HepG2 (cell line): ENCODE results near the gene EEIG1. TPM values are rescaled to one million over a fixed set of nuclear protein-coding genes. Genes with fewer than 3 reads are reported as not detected.
A peak's percentile ranks its signal among the peaks of the same experiment; 100 is the strongest.

Experiments
- ATAC-seq: fragments of 200-7000 bp; cut with Tn5 transposase; 3 replicates; pipeline ENCODE4 v1.9.1; 2020; ENCODE audit warnings: mild to moderate bottlenecking, moderate library complexity
- BruUV-seq: library from RNA; stranded (reverse); fragments of 400-500 nt; replicated peaks from 2 replicates; lab custom pipeline; 2021; lab: Mats Ljungman, UMichigan
- CTCF ChIA-PET: fragments of 300-600 bp; formaldehyde crosslinking; extraction: SDS; loops from one replicate; lab custom pipeline; 2021; ENCODE audit warnings: low total read pairs, inconsistent platforms, low intra/inter-chr PET ratio; lab: Yijun Ruan, JAX
- POLR2A ChIA-PET: fragments of 350-600 bp; sonication (Branson Sonifier 250); formaldehyde crosslinking; loops from one replicate; lab custom pipeline; 2020; ENCODE audit warnings: antibody characterized with exemption, inconsistent platforms; lab: Yijun Ruan, JAX
- DNase-seq: peaks from one replicate; pipeline ENCODE4 v3.0.0-alpha.2; 2015; ENCODE audit warnings: low spot score
- FAIRE-seq: peaks from 3 replicates; lab custom pipeline; 2011; peaks lifted over from hg19 to GRCh38; lab: Jason Lieb, UNC
- H2AFZ ChIP-seq: one replicate; pipeline ENCODE4 v1.6.1; 2011; ENCODE audit warnings: low read length, inconsistent platforms
- H3K27ac ChIP-seq: fragments of 300-600 bp; 3 replicates; pipeline ENCODE4 v1.8.0; 2011; ENCODE audit warnings: mixed run types, mild to moderate bottlenecking, mixed read lengths, low read length, inconsistent platforms; ENCODE audit not compliant: insufficient read depth; ENCODE audit errors: extremely low read length
- H3K27me3 ChIP-seq, 2 experiments: fragments of 200-600 bp in 1 of 2; 2 replicates in 1 of 2; 3 replicates in 1 of 2; pipeline versions ENCODE4 v1.6.0 to v1.8.0; 2011; ENCODE audit warnings: low read length in 2 of 2, mild to moderate bottlenecking in 2 of 2, moderate library complexity in 2 of 2, inconsistent platforms in 1 of 2; ENCODE audit not compliant: insufficient read depth in 2 of 2, control insufficient read depth in 1 of 2
- H3K36me3 ChIP-seq, 2 experiments: fragments of 200-600 bp in 1 of 2; replicated peaks in 1 of 2; 2 replicates in 1 of 2; 3 replicates in 1 of 2; pipeline versions ENCODE4 v1.5.1 to v1.8.0; 2011; ENCODE audit warnings: low read length in 2 of 2, inconsistent platforms in 1 of 2; ENCODE audit not compliant: insufficient read depth in 2 of 2, control insufficient read depth in 1 of 2
- H3K4me1 ChIP-seq: 2 replicates; pipeline ENCODE4 v1.5.1; 2012; ENCODE audit warnings: low read length, inconsistent platforms; ENCODE audit not compliant: insufficient read depth
- H3K4me2 ChIP-seq: 2 replicates; pipeline ENCODE4 v1.6.0; 2011; ENCODE audit warnings: low read depth, low read length, inconsistent platforms
- H3K4me3 ChIP-seq, 3 experiments: fragments of 200-600 bp in 1 of 3; sonication (generic), shearing (Covaris generic) in 1 of 3; replicated peaks in 1 of 3; 2 replicates each; pipeline ENCODE4 v1.5.1; 2011 to 2016; ENCODE audit warnings: low read length in 3 of 3, inconsistent platforms in 2 of 3, low read depth in 2 of 3, mild to moderate bottlenecking in 2 of 3, control low read depth in 1 of 3, mixed read lengths in 1 of 3; ENCODE audit not compliant: insufficient read depth in 1 of 3
- H3K79me2 ChIP-seq: one replicate; pipeline ENCODE4 v1.6.1; 2011; ENCODE audit warnings: low read length, inconsistent platforms; ENCODE audit not compliant: insufficient read depth
- H3K9ac ChIP-seq: 2 replicates; pipeline ENCODE4 v1.6.0; 2011; ENCODE audit warnings: mild to moderate bottlenecking, low read depth, low read length, inconsistent platforms; ENCODE audit not compliant: insufficient read depth
- H3K9me3 ChIP-seq: 2 replicates; pipeline ENCODE4 v1.5.1; 2012; ENCODE audit warnings: mild to moderate bottlenecking, low read length
- H4K20me1 ChIP-seq: 2 replicates; pipeline ENCODE4 v1.6.0; 2011; ENCODE audit warnings: inconsistent platforms, mild to moderate bottlenecking, low read length, moderate library complexity; ENCODE audit not compliant: insufficient read depth
- CREM ChIP-seq, 2 experiments: sonication (generic) in 1 of 2; formaldehyde crosslinking in 1 of 2; IDR thresholded peaks; 2 replicates each; pipeline versions ENCODE4 v1.4.0 to v1.6.1; 2016 to 2020; ENCODE audit warnings: antibody characterized with exemption in 1 of 2, mild to moderate bottlenecking in 1 of 2, missing genetic modification reagents in 1 of 2
- KLF15 ChIP-seq: sonication (generic); formaldehyde crosslinking; IDR thresholded peaks from 2 replicates; pipeline ENCODE4 v1.8.1; 2023; ENCODE audit warnings: borderline replicate concordance, mild to moderate bottlenecking, inconsistent platforms, missing genetic modification reagents, mixed read lengths
- MYNN ChIP-seq: sonication (generic); formaldehyde crosslinking; IDR thresholded peaks from 2 replicates; pipeline ENCODE4 v1.4.0; 2020; ENCODE audit warnings: mild to moderate bottlenecking, low read depth, missing genetic modification reagents
- NBN ChIP-seq: fragments of 450-650 bp; conservative IDR thresholded peaks from 2 replicates; pipeline ENCODE4 v1.6.1; 2017
- NR2C2 ChIP-seq: sonication (generic); formaldehyde crosslinking; IDR thresholded peaks from 2 replicates; pipeline ENCODE4 v1.4.0; 2020; ENCODE audit warnings: missing genetic modification reagents, mild to moderate bottlenecking, moderate library complexity, borderline replicate concordance
- NR2F6 ChIP-seq, 2 experiments: IDR thresholded peaks; 2 replicates each; pipeline ENCODE4 v1.6.1; 2016; ENCODE audit warnings: antibody characterized with exemption in 1 of 2, mild to moderate bottlenecking in 1 of 2
- ZBTB3 ChIP-seq: sonication (generic); formaldehyde crosslinking; IDR thresholded peaks from 2 replicates; pipeline ENCODE4 v1.4.0; 2020; ENCODE audit warnings: low read depth, mild to moderate bottlenecking, moderate library complexity, missing genetic modification reagents, borderline replicate concordance
- WGBS: methylation state at CpG from one replicate; pipeline ENCODE4 v1.1.6; 2017; ENCODE audit warnings: low lambda C conversion rate; 5-methylcytosine and 5-hydroxymethylcytosine counted together
- in situ Hi-C: cut with HindIII; loops from 2 replicates; pipeline ENCODE4 v1.10.0; 2017; ENCODE audit warnings: low pct_unique_long_range_greater_than_20kb; ENCODE audit not compliant: extremely low pct_ligation_motif_present
- intact Hi-C: fragments of 100-400 bp; cut with micrococcal nuclease; formaldehyde crosslinking; loops from one replicate; pipeline ENCODE4 v1.10.0; 2022; ENCODE audit not compliant: unreplicated experiment
- polyA plus RNA-seq, 8 experiments: library from polyadenylated mRNA; depleted of rRNA in 3 of 8; stranded (reverse) in 7 of 8; unstranded in 1 of 8; fragments of >200 nt; fragmentation: Illumina TruSeq in 4 of 8; extraction: Trizol in 4 of 8; gene quantifications; 2 replicates each; pipeline versions ENCODE4 v1.2.1 to v1.2.3, GENCODE V29; 2011 to 2016; ENCODE audit warnings: low read depth in 4 of 8, missing spikeins in 1 of 8, mixed read lengths in 1 of 8; ENCODE audit not compliant: insufficient read depth in 1 of 8
- total RNA-seq, 5 experiments: library from RNA; depleted of rRNA; stranded (reverse); fragments of >200 nt; fragmentation: Illumina TruSeq; extraction: Trizol; gene quantifications; 2 replicates each; pipeline ENCODE4 v1.2.3, GENCODE V29; 2016; ENCODE audit warnings: low read depth in 1 of 5
- TF ChIP-seq, protein P1 (sequence below): IDR thresholded peaks from 2 replicates; pipeline ENCODE4 v1.6.1; 2016; ENCODE audit warnings: low read depth, missing genetic modification reagents, missing compliant biosample characterization
- TF ChIP-seq, protein P2 (sequence below): sonication (generic); formaldehyde crosslinking; conservative IDR thresholded peaks from 2 replicates; pipeline ENCODE4 v1.4.0; 2020; ENCODE audit warnings: missing genetic modification reagents
- TF ChIP-seq, protein P3 (sequence below): IDR thresholded peaks from 2 replicates; pipeline ENCODE4 v1.6.1; 2016

The EEIG1 gene
- total and polyA plus RNA-seq, 2 of the 13 experiments (the other 11 are each of a cell fraction or from before 2014, with no cell fraction given): 16.6 to 25.2 TPM

DNA sequence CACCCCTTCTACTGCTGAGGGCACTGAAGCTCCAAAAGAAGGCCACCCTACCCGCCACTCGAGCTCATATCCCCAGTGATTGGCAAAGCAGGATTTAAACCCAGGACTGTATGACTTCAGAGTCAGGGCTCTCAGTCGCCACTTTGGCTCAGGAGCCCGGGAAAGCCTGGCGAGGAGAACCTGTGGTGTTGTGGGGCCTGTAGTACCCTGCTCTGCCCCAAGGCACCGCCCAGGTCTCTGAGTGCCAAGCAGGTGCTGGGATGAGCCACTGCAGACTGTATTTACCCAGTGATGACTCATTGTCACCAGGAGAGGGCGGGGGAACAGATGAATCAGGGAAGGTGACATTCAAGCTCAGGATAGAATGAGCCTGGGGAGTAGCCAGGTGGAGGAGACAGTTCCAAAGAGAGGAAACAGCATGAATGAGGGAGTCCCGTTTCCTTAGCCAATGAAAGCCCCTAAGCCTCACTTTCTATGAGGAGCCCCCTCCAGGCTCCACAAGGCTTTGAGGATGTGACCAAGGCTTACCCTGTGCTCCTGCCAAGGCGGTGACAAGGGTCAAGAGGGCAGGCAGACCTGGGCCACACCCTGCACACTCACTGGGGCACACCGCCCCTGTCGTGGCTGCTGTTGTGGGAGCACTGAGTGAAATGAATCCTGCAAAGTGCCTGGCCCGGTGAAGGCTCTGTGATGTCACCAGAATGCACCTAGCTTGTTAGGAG is 25.3 kb downstream of the EEIG1 start:
- H3K4me1 ChIP-seq: peaks cover 62% of the 10 kb centered on the region
- intact Hi-C loops: loop anchor here (1.0 to 2.0 kb wide), 2 partner anchors 19 to 77 kb away; no protein-coding TSS in a partner anchor
- ChIA-PET CTCF (interaction anchor here (0.9 to 1.7 kb wide), 3 partner anchors 11 to 80 kb away, joined by 3 to 12 read pairs (median 7); no protein-coding TSS in a partner anchor), POLR2A (interaction anchor here (0.9 to 2.3 kb wide), 8 partner anchors 9 to 153 kb away, joined by 3 to 11 read pairs (median 5); partner anchors contain the start of gene EEIG1)
- H3K36me3 ChIP-seq: no peaks in the 10 kb centered on the region; a peak in 1 of 5 replicates
- peak overlapping the region; percentile 30; the same call in 1 of the 2 replicates for H3K9ac ChIP-seq
- no peaks in the 10 kb centered on the region for H3K9me3 ChIP-seq
- peak overlapping the region; percentile 52 for H3K4me2 ChIP-seq
- peak overlapping the region; percentile 96 for H3K27ac ChIP-seq
- no peak overlapping the region for H2AFZ ChIP-seq
- H3K79me2 ChIP-seq: peaks cover 73% of the 10 kb centered on the region
- WGBS: 17% methylated on average over 10 of the region's 12 CpGs
- FAIRE-seq: peak; percentile 80
- peak; percentile 79 for ATAC-seq
- peak; percentile 93 for DNase-seq
- BruUV-seq: no TSS peak
- H3K27me3 ChIP-seq: no peaks in the 10 kb centered on the region
- H4K20me1 ChIP-seq: 0 out of 2 replicates have a peak, but pooled peaks cover 3% of the 10 kb centered on the region
- in situ Hi-C loops: no loop called here
- 0 out of 6 replicates have a peak overlapping the region, but pooled peaks of 1 of the 3 experiments have one; percentile 8 for H3K4me3 ChIP-seq
- peak; percentile 79 for TF ChIP-seq NR2F6 (IDR thresholded peaks at IDR 0.05)
- TF ChIP-seq NR2F6 (CRISPR knock-in tag; IDR thresholded peaks at IDR 0.05): peak; percentile 92
- 0 out of 2 replicates have a peak, but pooled peaks have one; percentile 15 for TF ChIP-seq MYNN (CRISPR knock-in tag)
- no peak for TF ChIP-seq KLF15 (CRISPR knock-in tag)
- TF ChIP-seq, protein P1, sequence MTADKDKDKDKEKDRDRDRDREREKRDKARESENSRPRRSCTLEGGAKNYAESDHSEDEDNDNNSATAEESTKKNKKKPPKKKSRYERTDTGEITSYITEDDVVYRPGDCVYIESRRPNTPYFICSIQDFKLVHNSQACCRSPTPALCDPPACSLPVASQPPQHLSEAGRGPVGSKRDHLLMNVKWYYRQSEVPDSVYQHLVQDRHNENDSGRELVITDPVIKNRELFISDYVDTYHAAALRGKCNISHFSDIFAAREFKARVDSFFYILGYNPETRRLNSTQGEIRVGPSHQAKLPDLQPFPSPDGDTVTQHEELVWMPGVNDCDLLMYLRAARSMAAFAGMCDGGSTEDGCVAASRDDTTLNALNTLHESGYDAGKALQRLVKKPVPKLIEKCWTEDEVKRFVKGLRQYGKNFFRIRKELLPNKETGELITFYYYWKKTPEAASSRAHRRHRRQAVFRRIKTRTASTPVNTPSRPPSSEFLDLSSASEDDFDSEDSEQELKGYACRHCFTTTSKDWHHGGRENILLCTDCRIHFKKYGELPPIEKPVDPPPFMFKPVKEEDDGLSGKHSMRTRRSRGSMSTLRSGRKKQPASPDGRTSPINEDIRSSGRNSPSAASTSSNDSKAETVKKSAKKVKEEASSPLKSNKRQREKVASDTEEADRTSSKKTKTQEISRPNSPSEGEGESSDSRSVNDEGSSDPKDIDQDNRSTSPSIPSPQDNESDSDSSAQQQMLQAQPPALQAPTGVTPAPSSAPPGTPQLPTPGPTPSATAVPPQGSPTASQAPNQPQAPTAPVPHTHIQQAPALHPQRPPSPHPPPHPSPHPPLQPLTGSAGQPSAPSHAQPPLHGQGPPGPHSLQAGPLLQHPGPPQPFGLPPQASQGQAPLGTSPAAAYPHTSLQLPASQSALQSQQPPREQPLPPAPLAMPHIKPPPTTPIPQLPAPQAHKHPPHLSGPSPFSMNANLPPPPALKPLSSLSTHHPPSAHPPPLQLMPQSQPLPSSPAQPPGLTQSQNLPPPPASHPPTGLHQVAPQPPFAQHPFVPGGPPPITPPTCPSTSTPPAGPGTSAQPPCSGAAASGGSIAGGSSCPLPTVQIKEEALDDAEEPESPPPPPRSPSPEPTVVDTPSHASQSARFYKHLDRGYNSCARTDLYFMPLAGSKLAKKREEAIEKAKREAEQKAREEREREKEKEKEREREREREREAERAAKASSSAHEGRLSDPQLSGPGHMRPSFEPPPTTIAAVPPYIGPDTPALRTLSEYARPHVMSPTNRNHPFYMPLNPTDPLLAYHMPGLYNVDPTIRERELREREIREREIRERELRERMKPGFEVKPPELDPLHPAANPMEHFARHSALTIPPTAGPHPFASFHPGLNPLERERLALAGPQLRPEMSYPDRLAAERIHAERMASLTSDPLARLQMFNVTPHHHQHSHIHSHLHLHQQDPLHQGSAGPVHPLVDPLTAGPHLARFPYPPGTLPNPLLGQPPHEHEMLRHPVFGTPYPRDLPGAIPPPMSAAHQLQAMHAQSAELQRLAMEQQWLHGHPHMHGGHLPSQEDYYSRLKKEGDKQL (CRISPR knock-in tag): peak; percentile 44; the same call in 1 of the 2 replicates
- TF ChIP-seq, protein P2, sequence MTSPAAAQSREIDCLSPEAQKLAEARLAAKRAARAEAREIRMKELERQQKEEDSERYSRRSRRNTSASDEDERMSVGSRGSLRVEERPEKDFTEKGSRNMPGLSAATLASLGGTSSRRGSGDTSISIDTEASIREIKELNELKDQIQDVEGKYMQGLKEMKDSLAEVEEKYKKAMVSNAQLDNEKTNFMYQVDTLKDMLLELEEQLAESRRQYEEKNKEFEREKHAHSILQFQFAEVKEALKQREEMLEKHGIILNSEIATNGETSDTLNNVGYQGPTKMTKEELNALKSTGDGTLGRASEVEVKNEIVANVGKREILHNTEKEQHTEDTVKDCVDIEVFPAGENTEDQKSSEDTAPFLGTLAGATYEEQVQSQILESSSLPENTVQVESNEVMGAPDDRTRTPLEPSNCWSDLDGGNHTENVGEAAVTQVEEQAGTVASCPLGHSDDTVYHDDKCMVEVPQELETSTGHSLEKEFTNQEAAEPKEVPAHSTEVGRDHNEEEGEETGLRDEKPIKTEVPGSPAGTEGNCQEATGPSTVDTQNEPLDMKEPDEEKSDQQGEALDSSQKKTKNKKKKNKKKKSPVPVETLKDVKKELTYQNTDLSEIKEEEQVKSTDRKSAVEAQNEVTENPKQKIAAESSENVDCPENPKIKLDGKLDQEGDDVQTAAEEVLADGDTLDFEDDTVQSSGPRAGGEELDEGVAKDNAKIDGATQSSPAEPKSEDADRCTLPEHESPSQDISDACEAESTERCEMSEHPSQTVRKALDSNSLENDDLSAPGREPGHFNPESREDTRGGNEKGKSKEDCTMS: no peak
- TF ChIP-seq NR2C2 (CRISPR knock-in tag): 0 out of 2 replicates have a peak, but pooled peaks have one; percentile 35
- TF ChIP-seq, protein P3, sequence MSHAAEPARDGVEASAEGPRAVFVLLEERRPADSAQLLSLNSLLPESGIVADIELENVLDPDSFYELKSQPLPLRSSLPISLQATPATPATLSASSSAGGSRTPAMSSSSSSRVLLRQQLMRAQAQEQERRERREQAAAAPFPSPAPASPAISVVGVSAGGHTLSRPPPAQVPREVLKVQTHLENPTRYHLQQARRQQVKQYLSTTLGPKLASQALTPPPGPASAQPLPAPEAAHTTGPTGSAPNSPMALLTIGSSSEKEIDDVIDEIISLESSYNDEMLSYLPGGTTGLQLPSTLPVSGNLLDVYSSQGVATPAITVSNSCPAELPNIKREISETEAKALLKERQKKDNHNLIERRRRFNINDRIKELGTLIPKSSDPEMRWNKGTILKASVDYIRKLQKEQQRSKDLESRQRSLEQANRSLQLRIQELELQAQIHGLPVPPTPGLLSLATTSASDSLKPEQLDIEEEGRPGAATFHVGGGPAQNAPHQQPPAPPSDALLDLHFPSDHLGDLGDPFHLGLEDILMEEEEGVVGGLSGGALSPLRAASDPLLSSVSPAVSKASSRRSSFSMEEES (CRISPR knock-in tag): peak; percentile 88
- TF ChIP-seq CREM (IDR thresholded peaks at IDR 0.05): peak; percentile 16; the same call in 1 of the 2 replicates
- no peak for TF ChIP-seq CREM (CRISPR knock-in tag; IDR thresholded peaks at IDR 0.05)
- TF ChIP-seq ZBTB3 (CRISPR knock-in tag): peak; percentile 35; the same call in 1 of the 2 replicates
- no peak for TF ChIP-seq NBN
